Subcutaneous adipose tissue (tissue), 4 donors: ENCODE results near the gene DYNLRB2. TPM values are rescaled to one million over a fixed set of nuclear protein-coding genes. Genes with fewer than 3 reads are reported as not detected.

Experiments
- CTCF ChIP-seq: fragments of 450-650 bp; IDR thresholded peaks from one replicate; pipeline ENCODE4 v1.5.1; 2016; ENCODE audit warnings: low read depth, mild to moderate bottlenecking, control low read depth, antibody characterized with exemption, moderate library complexity
- total RNA-seq, 4 donors: library from RNA; depleted of rRNA; stranded (reverse); fragments of >200 nt; gene quantifications; one replicate each; pipeline ENCODE4 v1.1.0, GENCODE V29; 2016

DYNLRB2 gene
- total RNA-seq, 4 donors from 2014 or later = not detected

- TF ChIP-seq CTCF = no peak
These were observed 22.3 kb downstream of the DYNLRB2 start for GRCh38 chr16:80563066-80563465.

- TF ChIP-seq CTCF = no peak
These were observed 23.6 kb downstream of the DYNLRB2 start for GRCh38 chr16:80564394-80564793.

- no peak for TF ChIP-seq CTCF
These were observed 28.8 kb downstream of the DYNLRB2 start for GRCh38 chr16:80569440-80570105.

GRCh38 chr16:80570106-80570478 is 29.3 kb downstream of the DYNLRB2 start:
- no peak for TF ChIP-seq CTCF

- no peak for TF ChIP-seq CTCF
These were observed 32.9 kb downstream of the DYNLRB2 start for GRCh38 chr16:80573700-80574120.

- TF ChIP-seq CTCF = no peak
These were observed 35.6 kb downstream of the DYNLRB2 start for GRCh38 chr16:80576343-80576912.

GRCh38 chr16:80577485-80578280 is 36.9 kb downstream of the DYNLRB2 start:
- TF ChIP-seq CTCF = no peak
